Measurements from ENCODE around the gene ABCG1.

DNA sequence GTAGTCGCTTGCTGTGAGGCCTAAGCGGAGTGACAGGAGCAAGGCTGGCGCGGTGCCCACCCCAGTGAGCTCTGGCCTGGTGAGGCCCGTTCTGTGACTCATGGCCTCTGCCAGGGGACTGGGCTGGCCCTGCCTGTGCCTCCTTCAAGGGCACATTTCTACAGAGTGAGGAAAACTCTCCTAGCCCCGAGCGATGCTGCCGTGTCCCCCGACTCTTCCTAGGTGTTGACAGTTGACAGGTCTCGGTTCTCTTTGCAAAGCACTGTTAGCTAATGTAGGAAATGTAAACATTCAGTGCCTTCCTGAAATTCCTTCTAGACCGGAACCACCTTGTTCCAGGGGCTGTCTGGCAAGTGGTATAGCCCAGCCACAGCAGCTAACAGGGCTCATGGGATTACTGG lies 43.9 kb downstream of the ABCG1 start:
- TF ChIP-seq, protein P1, sequence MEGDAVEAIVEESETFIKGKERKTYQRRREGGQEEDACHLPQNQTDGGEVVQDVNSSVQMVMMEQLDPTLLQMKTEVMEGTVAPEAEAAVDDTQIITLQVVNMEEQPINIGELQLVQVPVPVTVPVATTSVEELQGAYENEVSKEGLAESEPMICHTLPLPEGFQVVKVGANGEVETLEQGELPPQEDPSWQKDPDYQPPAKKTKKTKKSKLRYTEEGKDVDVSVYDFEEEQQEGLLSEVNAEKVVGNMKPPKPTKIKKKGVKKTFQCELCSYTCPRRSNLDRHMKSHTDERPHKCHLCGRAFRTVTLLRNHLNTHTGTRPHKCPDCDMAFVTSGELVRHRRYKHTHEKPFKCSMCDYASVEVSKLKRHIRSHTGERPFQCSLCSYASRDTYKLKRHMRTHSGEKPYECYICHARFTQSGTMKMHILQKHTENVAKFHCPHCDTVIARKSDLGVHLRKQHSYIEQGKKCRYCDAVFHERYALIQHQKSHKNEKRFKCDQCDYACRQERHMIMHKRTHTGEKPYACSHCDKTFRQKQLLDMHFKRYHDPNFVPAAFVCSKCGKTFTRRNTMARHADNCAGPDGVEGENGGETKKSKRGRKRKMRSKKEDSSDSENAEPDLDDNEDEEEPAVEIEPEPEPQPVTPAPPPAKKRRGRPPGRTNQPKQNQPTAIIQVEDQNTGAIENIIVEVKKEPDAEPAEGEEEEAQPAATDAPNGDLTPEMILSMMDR (conservative IDR thresholded peaks at IDR 0.05; ENCODE audit: low read depth, low read length): no peak
- TF ChIP-seq POLR2A (IDR thresholded peaks at IDR 0.05; ENCODE audit: low read depth, low read length): no peak
- TF ChIP-seq RAD21 (IDR thresholded peaks at IDR 0.05; ENCODE audit: low read length): no peak
- no peak for TF ChIP-seq MAZ (IDR thresholded peaks at IDR 0.05; ENCODE audit: borderline replicate concordance, low read depth, low read length)
- no peak for TF ChIP-seq RFX5 (IDR thresholded peaks at IDR 0.05; ENCODE audit: low read depth, low read length)
- TF ChIP-seq SMC3 (IDR thresholded peaks at IDR 0.05; ENCODE audit: low read depth, low read length): no peak
- TF ChIP-seq FOS (IDR thresholded peaks at IDR 0.05; ENCODE audit: low read depth, low read length): no peak
- no peak for TF ChIP-seq RCOR1 (IDR thresholded peaks at IDR 0.05; ENCODE audit: insufficient replicate concordance, low read length)
- no peak for TF ChIP-seq CHD1 (IDR thresholded peaks at IDR 0.05; ENCODE audit: low read depth, low read length)
- TF ChIP-seq NFE2L2 (IDR thresholded peaks at IDR 0.05; ENCODE audit: low read depth, low read length): no peak
